Measurements from ENCODE around the gene SBK3. TPM values are rescaled to one million over a fixed set of nuclear protein-coding genes. Genes with fewer than 3 reads are reported as not detected.

SBK3 gene
- total RNA-seq, 1 donor from 2014 or later, result 1.4 TPM

DNA sequence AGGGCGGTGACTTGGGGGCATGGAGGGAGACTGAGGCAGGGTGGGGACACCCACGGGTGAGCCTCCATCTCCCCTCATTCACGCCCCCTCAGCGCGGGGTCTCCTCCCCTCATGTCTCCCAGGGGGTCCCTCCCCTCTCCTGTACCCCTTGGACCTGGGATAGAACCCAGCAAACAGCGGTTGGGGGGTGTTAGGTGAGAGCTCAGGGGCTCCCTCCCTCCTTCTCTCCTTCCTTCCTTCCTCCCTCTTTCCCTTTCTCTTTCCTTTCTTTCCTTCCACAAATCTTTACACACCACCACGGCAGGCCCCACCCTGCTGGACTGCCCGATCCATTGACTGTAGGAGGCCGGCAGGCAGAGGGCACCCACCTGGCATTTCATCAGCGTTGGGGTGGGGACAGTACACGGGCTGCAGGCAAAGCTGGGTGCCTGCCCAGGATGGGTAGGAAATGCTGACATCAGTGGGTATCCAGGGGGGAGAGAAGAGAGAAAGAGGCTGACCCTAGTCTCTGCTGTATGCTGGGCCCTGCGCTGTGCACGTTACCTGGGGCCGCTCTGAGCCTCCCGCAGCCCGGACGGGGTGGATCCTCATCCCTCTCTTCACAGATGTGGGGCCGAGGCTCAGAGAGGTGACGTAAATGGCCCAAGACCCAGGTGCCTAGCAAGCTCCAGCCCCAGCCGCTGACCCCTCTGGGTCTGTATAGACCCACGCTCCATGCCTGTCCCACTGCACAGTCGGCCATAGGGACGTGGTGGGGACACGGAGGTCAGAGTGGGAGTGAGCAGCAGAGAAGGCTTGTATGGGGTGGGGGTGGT is 53.6 kb downstream of the SBK3 start:
- DNase-seq (ENCODE audit: low read depth), result no peak

Other genes starting within 250 kb of the SBK3 start
- not detected in 2 replicates for gene TMEM150B, start 220.2 kb downstream of the SBK3 start, total RNA-seq
- gene KMT5C, start 205.7 kb downstream of the SBK3 start, total RNA-seq, result 17.3 and 28.9 TPM in 2 replicates
- 0.24 TPM in 1 of 2 replicates, not detected in the other for gene COX6B2, start 190.8 kb downstream of the SBK3 start, total RNA-seq
- gene GARIN5B, start 182.3 kb downstream of the SBK3 start, total RNA-seq, result not detected in 2 replicates
- 0.19 and 0.83 TPM in 2 replicates for gene IL11, start 175.1 kb downstream of the SBK3 start, total RNA-seq
- not detected in 2 replicates for gene TMEM190, start 168.7 kb downstream of the SBK3 start, total RNA-seq
- gene TMEM238, start 161.3 kb downstream of the SBK3 start, total RNA-seq, result not detected in 2 replicates
- 321 and 447 TPM in 2 replicates for gene RPL28, start 159.6 kb downstream of the SBK3 start, total RNA-seq
- gene UBE2S, start 137.8 kb downstream of the SBK3 start, total RNA-seq, result 39.8 and 54.9 TPM in 2 replicates
- gene SHISA7, start 102.2 kb downstream of the SBK3 start, total RNA-seq, result not detected in 2 replicates
- 152 and 196 TPM in 2 replicates for gene ISOC2, start 83.9 kb downstream of the SBK3 start, total RNA-seq
- gene C19orf85, start 80.8 kb downstream of the SBK3 start, total RNA-seq, result not detected in 2 replicates
- 7.1 and 12.3 TPM in 2 replicates for gene ZNF628, start 68.9 kb downstream of the SBK3 start, total RNA-seq
- 24.7 and 26.4 TPM in 2 replicates for gene NAT14, start 60.4 kb downstream of the SBK3 start, total RNA-seq
- 1.2 and 2.1 TPM in 2 replicates for gene SSC5D, start 57.1 kb downstream of the SBK3 start, total RNA-seq
- gene SBK2, start 8.4 kb downstream of the SBK3 start, total RNA-seq, result 39.9 and 84.5 TPM in 2 replicates
- gene ZNF579, start 35.3 kb upstream of the SBK3 start, total RNA-seq, result 13.1 and 13.3 TPM in 2 replicates
- gene FIZ1, start 54.0 kb upstream of the SBK3 start, total RNA-seq, result 5.3 and 9.1 TPM in 2 replicates
- gene ZNF524, start 54.7 kb upstream of the SBK3 start, total RNA-seq, result 21.9 and 29.8 TPM in 2 replicates
- gene ZNF865, start 60.1 kb upstream of the SBK3 start, total RNA-seq, result 2.9 and 3.5 TPM in 2 replicates
- 8.7 and 9.3 TPM in 2 replicates for gene ZNF784, start 79.0 kb upstream of the SBK3 start, total RNA-seq
- gene ZNF580, start 95.5 kb upstream of the SBK3 start, total RNA-seq, result 10.2 and 14.7 TPM in 2 replicates
- gene ZNF581, start 98.1 kb upstream of the SBK3 start, total RNA-seq, result 11.4 and 13.2 TPM in 2 replicates
- gene CCDC106, start 102.7 kb upstream of the SBK3 start, total RNA-seq, result 23.5 and 25.5 TPM in 2 replicates
- gene U2AF2, start 109.5 kb upstream of the SBK3 start, total RNA-seq, result 63.8 and 67.0 TPM in 2 replicates
- 73.4 and 93.4 TPM in 2 replicates for gene EPN1, start 129.7 kb upstream of the SBK3 start, total RNA-seq
- not detected in 2 replicates for gene NLRP9, start 192.9 kb upstream of the SBK3 start, total RNA-seq
- not detected in 2 replicates for gene RFPL4A, start 213.6 kb upstream of the SBK3 start, total RNA-seq
- gene RFPL4AL1, start 223.6 kb upstream of the SBK3 start, total RNA-seq, result not detected in 2 replicates